ENCODE results near the gene CYP24A1. TPM values are rescaled to one million over a fixed set of nuclear protein-coding genes. Genes with fewer than 3 reads are reported as not detected.

The CYP24A1 gene
- 10 to 100 TPM in 2 of 4 donors, 1 to 10 TPM in 2; 1.3 to 12.3 (median 8.9) TPM for total RNA-seq

DNA sequence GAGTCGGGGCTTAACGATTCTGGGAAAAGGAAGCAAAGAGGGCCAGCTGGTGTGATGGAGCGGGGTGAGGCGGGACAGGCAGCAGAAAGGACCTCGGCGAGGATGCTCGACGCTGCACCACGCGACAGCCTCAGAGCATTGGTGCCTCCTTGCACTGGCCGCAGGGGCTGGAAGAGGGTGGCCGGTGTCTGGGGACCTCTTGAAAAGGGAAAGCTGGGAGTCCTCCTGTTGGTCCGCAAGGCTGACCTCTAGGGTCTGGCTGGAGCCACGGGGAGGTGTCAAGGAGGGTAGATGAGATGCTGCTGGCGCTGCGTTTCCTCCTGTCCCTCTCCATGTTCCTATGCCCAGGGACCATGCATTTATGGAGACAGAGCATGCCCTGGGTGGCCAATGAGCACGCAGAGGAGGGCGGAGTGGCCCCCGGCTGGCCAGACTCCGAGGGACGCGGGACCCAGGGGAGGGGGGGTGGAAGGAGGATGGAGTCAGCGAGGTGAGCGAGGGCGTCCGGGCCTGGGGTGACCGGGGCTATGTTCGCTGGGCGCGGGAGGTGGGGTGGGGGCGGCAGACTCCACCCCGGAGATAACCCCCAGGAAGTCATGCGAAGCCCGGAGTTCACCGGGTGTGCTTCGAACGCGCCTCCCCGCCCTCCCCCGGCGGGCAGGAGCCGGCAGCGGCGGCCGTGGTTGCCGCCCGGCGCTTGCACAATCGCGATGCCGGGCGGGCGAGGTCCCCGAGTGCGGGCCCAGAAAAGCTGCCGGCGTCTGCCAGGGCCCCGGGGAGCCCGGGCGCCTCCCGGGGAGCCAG lies at the start of gene CYP24A1:
Gene CYP24A1, minus strand, starts transcription at position 334 of the 804 bp plus-strand sequence. CDS start 407 bp downstream, outside the sequence.
- no peaks in the 10 kb centered on the region for H3K9me3 ChIP-seq
- intact Hi-C loops (cut with DNase I), result no loop called here
- no peak for DNase-seq
- H3K36me3 ChIP-seq, result no peaks in the 10 kb centered on the region
- TF ChIP-seq, protein P1, sequence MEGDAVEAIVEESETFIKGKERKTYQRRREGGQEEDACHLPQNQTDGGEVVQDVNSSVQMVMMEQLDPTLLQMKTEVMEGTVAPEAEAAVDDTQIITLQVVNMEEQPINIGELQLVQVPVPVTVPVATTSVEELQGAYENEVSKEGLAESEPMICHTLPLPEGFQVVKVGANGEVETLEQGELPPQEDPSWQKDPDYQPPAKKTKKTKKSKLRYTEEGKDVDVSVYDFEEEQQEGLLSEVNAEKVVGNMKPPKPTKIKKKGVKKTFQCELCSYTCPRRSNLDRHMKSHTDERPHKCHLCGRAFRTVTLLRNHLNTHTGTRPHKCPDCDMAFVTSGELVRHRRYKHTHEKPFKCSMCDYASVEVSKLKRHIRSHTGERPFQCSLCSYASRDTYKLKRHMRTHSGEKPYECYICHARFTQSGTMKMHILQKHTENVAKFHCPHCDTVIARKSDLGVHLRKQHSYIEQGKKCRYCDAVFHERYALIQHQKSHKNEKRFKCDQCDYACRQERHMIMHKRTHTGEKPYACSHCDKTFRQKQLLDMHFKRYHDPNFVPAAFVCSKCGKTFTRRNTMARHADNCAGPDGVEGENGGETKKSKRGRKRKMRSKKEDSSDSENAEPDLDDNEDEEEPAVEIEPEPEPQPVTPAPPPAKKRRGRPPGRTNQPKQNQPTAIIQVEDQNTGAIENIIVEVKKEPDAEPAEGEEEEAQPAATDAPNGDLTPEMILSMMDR (IDR thresholded peaks at IDR 0.05), result no peak
- TF ChIP-seq POLR2A (IDR thresholded peaks at IDR 0.05), result no peak
- peaks cover 0 to 86% (median 2%) of the 10 kb centered on the region in 4 donors for H3K27me3 ChIP-seq
- WGBS, 2 donors, result 2 to 3% methylated on average over 22 to 26 of the region's 61 CpGs
- peaks cover 16 to 34% (median 17%) of the 10 kb centered on the region in 3 donors for H3K4me1 ChIP-seq
- peak within 1 kb of the TSS; percentile 19 to 59 (median 36) for H3K4me3 ChIP-seq
- H3K27ac ChIP-seq, result peak within 1 kb of the TSS in 3 of 4 donors; percentile 28 to 64 (median 62)

DNA sequence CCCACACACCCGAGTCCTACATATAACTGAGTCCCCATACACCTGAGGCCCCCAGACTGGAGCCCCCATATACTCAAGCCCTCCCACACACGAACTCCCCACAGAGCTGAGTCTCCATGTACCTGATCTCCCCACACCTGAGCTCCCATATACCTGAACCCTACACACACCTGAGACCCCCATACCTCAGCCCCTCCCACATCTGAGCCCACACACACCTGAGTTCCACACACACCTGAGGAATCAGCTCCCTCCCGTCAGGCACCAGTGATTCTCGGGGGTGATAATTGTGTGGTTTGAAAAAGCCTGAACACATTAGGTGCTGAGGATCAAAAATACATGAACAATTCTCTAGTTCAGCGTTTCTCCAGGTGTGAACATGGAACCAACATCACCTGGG lies 49.5 kb upstream of the CYP24A1 start:
- TF ChIP-seq POLR2A (IDR thresholded peaks at IDR 0.05), result no peak
- TF ChIP-seq, protein P1 (IDR thresholded peaks at IDR 0.05), result no peak
- Histone ChIP-seq H3K9me3 (no peaks in the 10 kb centered on the region), H3K36me3 (peaks cover 0 to 10% (median 0%) of the 10 kb centered on the region in 3 donors), H3K27me3 (no peaks in the 10 kb centered on the region), H3K4me1 (peaks cover 0 to 4% (median 0%) of the 10 kb centered on the region in 3 donors), H3K4me3 (no peak overlapping the region), H3K27ac (no peak overlapping the region)
- DNase-seq, result no peak
- intact Hi-C loops (cut with DNase I), result no loop called here
- WGBS, 2 donors, result 73 to 89% methylated on average over 5 of the region's 5 CpGs

GRCh38 chr20:54221996-54222890 lies 48.5 kb upstream of the CYP24A1 start:
- TF ChIP-seq POLR2A (IDR thresholded peaks at IDR 0.05), result no peak
- TF ChIP-seq, protein P1 (IDR thresholded peaks at IDR 0.05), result no peak
- intact Hi-C loops (cut with DNase I), result no loop called here
- no peak for DNase-seq
- peaks cover 0 to 15% (median 1%) of the 10 kb centered on the region in 3 donors for H3K36me3 ChIP-seq
- no peaks in the 10 kb centered on the region for H3K27me3 ChIP-seq
- H3K27ac ChIP-seq, result no peak overlapping the region
- no peak overlapping the region for H3K4me3 ChIP-seq
- WGBS, 2 donors, result 47 to 59% methylated on average over 17 of the region's 17 CpGs
- peaks cover 0 to 4% (median 0%) of the 10 kb centered on the region in 3 donors for H3K4me1 ChIP-seq
- no peaks in the 10 kb centered on the region for H3K9me3 ChIP-seq

DNA sequence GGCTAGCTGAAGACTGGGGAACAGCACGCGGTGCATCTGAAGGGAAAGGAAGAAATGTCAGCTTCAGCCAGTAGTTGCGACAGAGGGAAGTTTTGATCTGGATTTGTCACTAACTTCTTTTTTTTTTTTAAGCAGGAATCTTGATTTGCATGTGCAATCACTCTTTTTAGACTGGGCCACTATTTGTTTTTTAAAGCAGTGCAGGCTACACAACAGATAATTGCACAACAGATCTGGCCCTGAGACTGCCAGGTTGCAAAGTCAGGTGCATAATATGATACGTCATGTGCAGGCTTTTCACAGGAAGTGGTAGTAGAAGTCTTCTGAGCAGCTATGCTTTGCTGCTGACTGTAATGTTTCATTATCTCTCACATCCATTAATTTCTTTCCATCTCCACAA lies 47.6 kb upstream of the CYP24A1 start:
- intact Hi-C loops (cut with DNase I), result no loop called here
- peaks cover 0 to 24% (median 7%) of the 10 kb centered on the region in 3 donors for H3K36me3 ChIP-seq
- H3K4me3 ChIP-seq, result no peak overlapping the region
- H3K4me1 ChIP-seq, result peaks cover 0 to 4% (median 0%) of the 10 kb centered on the region in 3 donors
- 70% methylated on average over 4 of the region's 4 CpGs for WGBS, 2 donors
- DNase-seq, result no peak
- TF ChIP-seq, protein P1 (IDR thresholded peaks at IDR 0.05), result no peak
- TF ChIP-seq POLR2A (IDR thresholded peaks at IDR 0.05), result no peak
- no peaks in the 10 kb centered on the region for H3K27me3 ChIP-seq
- H3K27ac ChIP-seq, result no peak overlapping the region
- no peaks in the 10 kb centered on the region for H3K9me3 ChIP-seq

Measured in esophagus squamous epithelium (tissue), 5 donors.